HEK293 (cell line): ENCODE data around the gene PALD1.

Experiments
- CTCF ChIA-PET: fragments of 350-600 bp; formaldehyde crosslinking; extraction: SDS; loops from one replicate; lab custom pipeline; 2021; ENCODE audit warnings: antibody characterized with exemption; lab: Yijun Ruan, JAX
- POLR2A ChIA-PET: fragments of 300-600 bp; formaldehyde crosslinking; extraction: SDS; loops from one replicate; lab custom pipeline; 2020; ENCODE audit warnings: antibody characterized with exemption, inconsistent platforms; lab: Yijun Ruan, JAX
- H3K27ac ChIP-seq: fragments of 200-500 bp; sonication (Bioruptor generic); 2 replicates; pipeline ENCODE4 v1.5.1; 2014; ENCODE audit warnings: low read depth, low read length, control low read depth, inconsistent platforms; ENCODE audit errors: extremely low read depth
- H3K36me3 ChIP-seq, 2 experiments: fragments of 200-500 bp in 1 of 2; sonication (Bioruptor generic) in 1 of 2; 1 replicate in 1 of 2; 2 replicates in 1 of 2; pipeline ENCODE4 v1.5.1; 2014 to 2017; ENCODE audit warnings: inconsistent platforms in 2 of 2, low read length in 2 of 2; ENCODE audit not compliant: control insufficient read depth in 2 of 2, insufficient read depth in 1 of 2
- H3K4me1 ChIP-seq: fragments of 200-500 bp; sonication (Bioruptor generic); 2 replicates; pipeline ENCODE4 v1.5.1; 2014; ENCODE audit warnings: mild to moderate bottlenecking, low read length, inconsistent platforms; ENCODE audit not compliant: control insufficient read depth, insufficient read depth
- H3K4me3 ChIP-seq: 2 replicates; pipeline ENCODE4 v1.5.1; 2011; ENCODE audit warnings: low read depth, mild to moderate bottlenecking, control low read depth, low read length, moderate library complexity
- H3K9me3 ChIP-seq: fragments of 200-500 bp; sonication (Bioruptor generic); 2 replicates; pipeline ENCODE4 v1.5.1; 2014; ENCODE audit warnings: low read depth, low read length, inconsistent platforms; ENCODE audit not compliant: control insufficient read depth, insufficient read depth
- GLIS1 ChIP-seq: fragments of 450-650 bp; formaldehyde crosslinking; IDR thresholded peaks from 2 replicates; pipeline ENCODE4 v1.5.1; 2016; ENCODE audit warnings: missing biosample characterization, missing genetic modification characterization
- HOXC10 ChIP-seq: sonication (generic); formaldehyde crosslinking; IDR thresholded peaks from 2 replicates; pipeline ENCODE4 v1.8.1; 2023; ENCODE audit warnings: mild to moderate bottlenecking, missing genetic modification reagents
- INSM2 ChIP-seq: fragments of 450-650 bp; formaldehyde crosslinking; IDR thresholded peaks from 2 replicates; pipeline ENCODE4 v1.5.1; 2016; ENCODE audit warnings: missing biosample characterization, missing genetic modification characterization
- KLF7 ChIP-seq: fragments of 450-650 bp; formaldehyde crosslinking; IDR thresholded peaks from 2 replicates; pipeline ENCODE4 v1.5.1; 2016; ENCODE audit warnings: missing biosample characterization, missing genetic modification characterization, borderline replicate concordance
- KLF8 ChIP-seq: fragments of 450-650 bp; formaldehyde crosslinking; IDR thresholded peaks from 2 replicates; pipeline ENCODE4 v1.5.1; 2016; ENCODE audit warnings: missing biosample characterization, missing genetic modification characterization
- MZF1 ChIP-seq: fragments of 450-650 bp; formaldehyde crosslinking; IDR thresholded peaks from 2 replicates; pipeline ENCODE4 v1.5.1; 2017; ENCODE audit warnings: missing biosample characterization, missing genetic modification characterization, borderline replicate concordance
- RBAK ChIP-seq: fragments of 450-650 bp; formaldehyde crosslinking; IDR thresholded peaks from 2 replicates; pipeline ENCODE4 v1.5.1; 2016; ENCODE audit warnings: missing biosample characterization, missing genetic modification characterization
- WT1 ChIP-seq: fragments of 450-650 bp; formaldehyde crosslinking; IDR thresholded peaks from 2 replicates; pipeline ENCODE4 v1.5.1; 2016; ENCODE audit warnings: missing biosample characterization, missing genetic modification characterization
- ZBTB10 ChIP-seq: fragments of 450-650 bp; formaldehyde crosslinking; IDR thresholded peaks from 2 replicates; pipeline ENCODE4 v1.5.1; 2016; ENCODE audit warnings: missing biosample characterization, missing genetic modification characterization
- ZBTB17 ChIP-seq: fragments of 450-650 bp; formaldehyde crosslinking; IDR thresholded peaks from 2 replicates; pipeline ENCODE4 v1.5.1; 2016; ENCODE audit warnings: missing biosample characterization, missing genetic modification characterization
- ZFP41 ChIP-seq: fragments of 450-650 bp; formaldehyde crosslinking; IDR thresholded peaks from 2 replicates; pipeline ENCODE4 v1.5.1; 2016; ENCODE audit warnings: missing biosample characterization, missing genetic modification characterization, borderline replicate concordance
- ZNF133 ChIP-seq: fragments of 450-650 bp; formaldehyde crosslinking; IDR thresholded peaks from 2 replicates; pipeline ENCODE4 v1.5.1; 2016; ENCODE audit warnings: missing biosample characterization, missing genetic modification characterization
- ZNF184 ChIP-seq: fragments of 450-650 bp; IDR thresholded peaks from 2 replicates; pipeline ENCODE4 v1.5.1; 2018; ENCODE audit warnings: missing biosample characterization, mild to moderate bottlenecking, missing genetic modification characterization
- ZNF221 ChIP-seq: fragments of 450-650 bp; formaldehyde crosslinking; IDR thresholded peaks from 2 replicates; pipeline ENCODE4 v1.5.1; 2017; ENCODE audit warnings: missing biosample characterization, missing genetic modification characterization, borderline replicate concordance
- ZNF223 ChIP-seq: fragments of 450-650 bp; formaldehyde crosslinking; IDR thresholded peaks from 2 replicates; pipeline ENCODE4 v1.5.1; 2016; ENCODE audit warnings: missing biosample characterization, missing genetic modification characterization
- ZNF24 ChIP-seq: fragments of 450-650 bp; formaldehyde crosslinking; IDR thresholded peaks from 2 replicates; pipeline ENCODE4 v1.5.1; 2016; ENCODE audit warnings: missing biosample characterization, missing genetic modification characterization
- ZNF341 ChIP-seq: fragments of 450-650 bp; formaldehyde crosslinking; IDR thresholded peaks from 2 replicates; pipeline ENCODE4; 2016; ENCODE audit warnings: low read depth, missing biosample characterization, missing genetic modification characterization
- ZNF501 ChIP-seq: fragments of 450-650 bp; formaldehyde crosslinking; IDR thresholded peaks from 2 replicates; pipeline ENCODE4 v1.5.1; 2016; ENCODE audit warnings: missing biosample characterization, missing genetic modification characterization
- ZNF600 ChIP-seq: fragments of 450-650 bp; formaldehyde crosslinking; IDR thresholded peaks from 2 replicates; pipeline ENCODE4 v1.5.1; 2016; ENCODE audit warnings: missing biosample characterization, missing genetic modification characterization
- ZNF624 ChIP-seq: fragments of 450-650 bp; formaldehyde crosslinking; IDR thresholded peaks from 2 replicates; pipeline ENCODE4 v1.5.1; 2017; ENCODE audit warnings: missing biosample characterization, missing genetic modification characterization
- ZNF626 ChIP-seq: fragments of 450-650 bp; sonication (Bioruptor Pico); formaldehyde crosslinking; IDR thresholded peaks from 2 replicates; pipeline ENCODE4 v1.5.1; 2018; ENCODE audit warnings: missing biosample characterization, missing genetic modification characterization, inconsistent platforms
- ZNF777 ChIP-seq: fragments of 450-650 bp; formaldehyde crosslinking; IDR thresholded peaks from 2 replicates; pipeline ENCODE4 v1.5.1; 2017; ENCODE audit warnings: missing biosample characterization, missing genetic modification characterization, borderline replicate concordance
- ZNF785 ChIP-seq: fragments of 450-650 bp; formaldehyde crosslinking; IDR thresholded peaks from 2 replicates; pipeline ENCODE4 v1.5.1; 2016; ENCODE audit warnings: missing biosample characterization, missing genetic modification characterization
- ZSCAN16 ChIP-seq: fragments of 450-650 bp; formaldehyde crosslinking; IDR thresholded peaks from 2 replicates; pipeline ENCODE4 v1.5.1; 2016; ENCODE audit warnings: missing biosample characterization, missing genetic modification characterization
- ZSCAN5A ChIP-seq: fragments of 450-650 bp; formaldehyde crosslinking; IDR thresholded peaks from 2 replicates; pipeline ENCODE4 v1.5.1; 2016; ENCODE audit warnings: missing biosample characterization, missing genetic modification characterization
- TF ChIP-seq, protein P1 (sequence below): fragments of 450-650 bp; IDR thresholded peaks from 2 replicates; pipeline ENCODE4 v1.5.1; 2018; ENCODE audit warnings: missing biosample characterization, mild to moderate bottlenecking, missing genetic modification characterization
- TF ChIP-seq, protein P2 (sequence below): fragments of 450-650 bp; formaldehyde crosslinking; IDR thresholded peaks from 2 replicates; pipeline ENCODE4 v1.5.1; 2016; ENCODE audit warnings: missing biosample characterization, missing genetic modification characterization, low read depth
- TF ChIP-seq, protein P3 (sequence below): fragments of 450-650 bp; formaldehyde crosslinking; IDR thresholded peaks from 2 replicates; pipeline ENCODE4 v1.5.1; 2016; ENCODE audit warnings: missing biosample characterization, missing genetic modification characterization

Gene PALD1

DNA sequence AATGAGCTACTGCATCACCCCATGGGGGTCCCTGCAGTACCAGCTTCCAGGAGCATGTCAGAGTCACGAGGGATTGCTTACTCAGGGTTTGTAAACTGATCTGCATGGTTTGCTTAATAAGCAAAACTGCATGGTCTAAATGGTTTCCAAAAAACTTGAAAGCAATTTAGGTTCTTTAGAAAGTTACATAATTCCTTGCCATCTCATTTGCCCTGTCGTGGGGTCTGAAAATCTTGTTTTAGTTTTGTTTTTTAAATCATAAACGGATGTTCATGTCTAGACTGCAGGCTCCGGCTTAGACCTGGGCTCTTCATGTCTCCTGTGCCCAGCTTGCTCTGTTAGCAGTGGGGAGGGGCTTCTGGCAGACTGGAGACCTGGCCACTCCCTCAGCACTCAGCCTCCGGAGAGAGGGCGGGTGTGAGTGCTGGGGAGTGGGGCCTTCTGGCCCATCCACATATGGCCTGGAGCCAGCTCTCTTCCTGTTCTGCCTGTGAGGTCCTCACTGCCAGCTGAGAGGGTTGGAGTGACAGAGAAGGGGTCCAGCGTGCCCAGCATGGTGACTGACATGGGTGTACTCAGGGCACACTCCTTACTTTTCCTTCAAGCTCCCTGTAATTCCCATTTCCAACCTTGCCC lies 106.5 kb downstream of the PALD1 start:
- H3K4me3 ChIP-seq, result no peak overlapping the region
- peaks cover 11% of the 10 kb centered on the region for H3K4me1 ChIP-seq
- no peak overlapping the region for H3K27ac ChIP-seq
- ChIA-PET CTCF (interaction anchor here (0.6 to 1.8 kb wide), 6 partner anchors 9 to 1634 kb away, joined by 3 to 8 read pairs (median 5); no protein-coding TSS in a partner anchor), POLR2A (interaction anchor here (0.9 to 2.1 kb wide), 2 partner anchors 9 to 15 kb away, joined by 4 to 8 read pairs; no protein-coding TSS in a partner anchor)
- H3K9me3 ChIP-seq, result no peaks in the 10 kb centered on the region
- no peaks in the 10 kb centered on the region for H3K36me3 ChIP-seq
- TF ChIP-seq ZNF626 (tag by site-specific recombination) (no peak), ZSCAN5A (tag by site-specific recombination) (no peak), ZNF184 (tag by site-specific recombination) (no peak), MZF1 (tag by site-specific recombination) (no peak), KLF8 (tag by site-specific recombination) (no peak), ZNF221 (no peak), ZNF501 (no peak), ZBTB10 (no peak), ZNF777 (tag by site-specific recombination) (no peak), ZSCAN16 (no peak), WT1 (tag by site-specific recombination) (no peak), RBAK (tag by site-specific recombination) (no peak), HOXC10 (CRISPR knock-in tag) (no peak), ZNF785 (tag by site-specific recombination) (no peak), ZNF24 (tag by site-specific recombination) (no peak), ZNF341 (peak; percentile 26), KLF7 (tag by site-specific recombination) (no peak), INSM2 (no peak), GLIS1 (tag by site-specific recombination) (peak; percentile 65), ZNF624 (tag by site-specific recombination) (no peak), ZFP41 (no peak), ZNF600 (tag by site-specific recombination) (peak; percentile 58), ZNF133 (no peak), ZNF223 (tag by site-specific recombination) (no peak), ZBTB17 (tag by site-specific recombination) (peak; percentile 47)
- TF ChIP-seq, protein P1, sequence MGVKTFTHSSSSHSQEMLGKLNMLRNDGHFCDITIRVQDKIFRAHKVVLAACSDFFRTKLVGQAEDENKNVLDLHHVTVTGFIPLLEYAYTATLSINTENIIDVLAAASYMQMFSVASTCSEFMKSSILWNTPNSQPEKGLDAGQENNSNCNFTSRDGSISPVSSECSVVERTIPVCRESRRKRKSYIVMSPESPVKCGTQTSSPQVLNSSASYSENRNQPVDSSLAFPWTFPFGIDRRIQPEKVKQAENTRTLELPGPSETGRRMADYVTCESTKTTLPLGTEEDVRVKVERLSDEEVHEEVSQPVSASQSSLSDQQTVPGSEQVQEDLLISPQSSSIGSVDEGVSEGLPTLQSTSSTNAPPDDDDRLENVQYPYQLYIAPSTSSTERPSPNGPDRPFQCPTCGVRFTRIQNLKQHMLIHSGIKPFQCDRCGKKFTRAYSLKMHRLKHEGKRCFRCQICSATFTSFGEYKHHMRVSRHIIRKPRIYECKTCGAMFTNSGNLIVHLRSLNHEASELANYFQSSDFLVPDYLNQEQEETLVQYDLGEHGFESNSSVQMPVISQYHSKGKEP, result peak; percentile 61; the same call in 1 of the 2 replicates
- TF ChIP-seq, protein P2, sequence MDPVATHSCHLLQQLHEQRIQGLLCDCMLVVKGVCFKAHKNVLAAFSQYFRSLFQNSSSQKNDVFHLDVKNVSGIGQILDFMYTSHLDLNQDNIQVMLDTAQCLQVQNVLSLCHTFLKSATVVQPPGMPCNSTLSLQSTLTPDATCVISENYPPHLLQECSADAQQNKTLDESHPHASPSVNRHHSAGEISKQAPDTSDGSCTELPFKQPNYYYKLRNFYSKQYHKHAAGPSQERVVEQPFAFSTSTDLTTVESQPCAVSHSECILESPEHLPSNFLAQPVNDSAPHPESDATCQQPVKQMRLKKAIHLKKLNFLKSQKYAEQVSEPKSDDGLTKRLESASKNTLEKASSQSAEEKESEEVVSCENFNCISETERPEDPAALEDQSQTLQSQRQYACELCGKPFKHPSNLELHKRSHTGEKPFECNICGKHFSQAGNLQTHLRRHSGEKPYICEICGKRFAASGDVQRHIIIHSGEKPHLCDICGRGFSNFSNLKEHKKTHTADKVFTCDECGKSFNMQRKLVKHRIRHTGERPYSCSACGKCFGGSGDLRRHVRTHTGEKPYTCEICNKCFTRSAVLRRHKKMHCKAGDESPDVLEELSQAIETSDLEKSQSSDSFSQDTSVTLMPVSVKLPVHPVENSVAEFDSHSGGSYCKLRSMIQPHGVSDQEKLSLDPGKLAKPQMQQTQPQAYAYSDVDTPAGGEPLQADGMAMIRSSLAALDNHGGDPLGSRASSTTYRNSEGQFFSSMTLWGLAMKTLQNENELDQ (tag by site-specific recombination), result no peak
- TF ChIP-seq, protein P3, sequence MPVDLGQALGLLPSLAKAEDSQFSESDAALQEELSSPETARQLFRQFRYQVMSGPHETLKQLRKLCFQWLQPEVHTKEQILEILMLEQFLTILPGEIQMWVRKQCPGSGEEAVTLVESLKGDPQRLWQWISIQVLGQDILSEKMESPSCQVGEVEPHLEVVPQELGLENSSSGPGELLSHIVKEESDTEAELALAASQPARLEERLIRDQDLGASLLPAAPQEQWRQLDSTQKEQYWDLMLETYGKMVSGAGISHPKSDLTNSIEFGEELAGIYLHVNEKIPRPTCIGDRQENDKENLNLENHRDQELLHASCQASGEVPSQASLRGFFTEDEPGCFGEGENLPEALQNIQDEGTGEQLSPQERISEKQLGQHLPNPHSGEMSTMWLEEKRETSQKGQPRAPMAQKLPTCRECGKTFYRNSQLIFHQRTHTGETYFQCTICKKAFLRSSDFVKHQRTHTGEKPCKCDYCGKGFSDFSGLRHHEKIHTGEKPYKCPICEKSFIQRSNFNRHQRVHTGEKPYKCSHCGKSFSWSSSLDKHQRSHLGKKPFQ (tag by site-specific recombination), result no peak
